HepG2 (cell line): ENCODE data around the gene CMTM1. TPM values are rescaled to one million over a fixed set of nuclear protein-coding genes. Genes with fewer than 3 reads are reported as not detected.

Experiments
- ATF4 ChIP-seq, 2 experiments: fragments of 450-650 bp in 1 of 2; sonication (generic) in 1 of 2; formaldehyde crosslinking; IDR thresholded peaks; 2 replicates each; pipeline versions ENCODE4 v1.5.0 to v1.8.0; 2020 to 2022; ENCODE audit warnings: mild to moderate bottlenecking in 1 of 2, missing genetic modification reagents in 1 of 2
- BATF2 ChIP-seq: sonication (generic); formaldehyde crosslinking; IDR thresholded peaks from 2 replicates; pipeline ENCODE4 v1.8.0; 2022; ENCODE audit warnings: mild to moderate bottlenecking, missing genetic modification reagents, moderate library complexity
- CREB1 ChIP-seq, 2 experiments: fragments of 450-650 bp in 1 of 2; IDR thresholded peaks; 2 replicates each; pipeline ENCODE4 v1.6.1; 2016 to 2017; ENCODE audit warnings: control low read depth in 1 of 2, mild to moderate bottlenecking in 1 of 2, missing compliant biosample characterization in 1 of 2, missing genetic modification characterization in 1 of 2
- EED ChIP-seq: sonication (generic); formaldehyde crosslinking; IDR thresholded peaks from 2 replicates; pipeline ENCODE4 v1.5.0; 2020; ENCODE audit warnings: mild to moderate bottlenecking, missing genetic modification reagents
- ELF3 ChIP-seq: IDR thresholded peaks from 2 replicates; pipeline ENCODE4 v1.6.1; 2016; ENCODE audit warnings: missing genetic modification reagents, missing compliant biosample characterization
- HDAC2 ChIP-seq: sonication (generic); formaldehyde crosslinking; IDR thresholded peaks from 2 replicates; pipeline ENCODE4 v1.4.0; 2020; ENCODE audit warnings: missing genetic modification reagents
- IRF2 ChIP-seq: IDR thresholded peaks from 2 replicates; pipeline ENCODE4 v1.6.1; 2018; ENCODE audit warnings: missing genetic modification reagents, missing compliant biosample characterization
- IRF9 ChIP-seq: sonication (generic); formaldehyde crosslinking; IDR thresholded peaks from 2 replicates; pipeline ENCODE4 v1.8.0; 2022; ENCODE audit warnings: missing genetic modification reagents, mild to moderate bottlenecking, borderline replicate concordance
- JDP2 ChIP-seq: sonication (generic); formaldehyde crosslinking; IDR thresholded peaks from 2 replicates; pipeline ENCODE4 v1.8.1; 2022; ENCODE audit warnings: missing genetic modification reagents, borderline replicate concordance
- MEIS1 ChIP-seq: sonication (generic); formaldehyde crosslinking; IDR thresholded peaks from 2 replicates; pipeline ENCODE4 v1.9.0; 2021; ENCODE audit warnings: mild to moderate bottlenecking, missing genetic modification reagents, moderate library complexity, borderline replicate concordance
- MIER3 ChIP-seq: IDR thresholded peaks from 2 replicates; pipeline ENCODE4 v1.6.1; 2016; ENCODE audit warnings: missing compliant biosample characterization, borderline replicate concordance
- NFKBIZ ChIP-seq: IDR thresholded peaks from 2 replicates; pipeline ENCODE4 v1.6.1; 2018; ENCODE audit warnings: missing genetic modification reagents, missing compliant biosample characterization
- NRL ChIP-seq: sonication (generic); formaldehyde crosslinking; IDR thresholded peaks from 2 replicates; pipeline ENCODE4 v1.5.0; 2020; ENCODE audit warnings: missing genetic modification reagents, mild to moderate bottlenecking, moderate library complexity, borderline replicate concordance
- PPARG ChIP-seq: conservative IDR thresholded peaks from 2 replicates; pipeline ENCODE4 v1.6.1; 2016; ENCODE audit warnings: missing biosample characterization, missing genetic modification reagents
- RAD51 ChIP-seq: fragments of 450-650 bp; IDR thresholded peaks from 2 replicates; pipeline ENCODE4 v1.6.1; 2016; ENCODE audit warnings: borderline replicate concordance
- RCOR2 ChIP-seq: IDR thresholded peaks from 2 replicates; pipeline ENCODE4 v1.6.1; 2016; ENCODE audit warnings: missing biosample characterization, missing genetic modification reagents
- SOX6 ChIP-seq, 2 experiments: fragments of 450-650 bp in 1 of 2; sonication (generic) in 1 of 2; formaldehyde crosslinking in 1 of 2; IDR thresholded peaks; 2 replicates each; pipeline versions ENCODE4 v1.4.0 to v1.6.1; 2017 to 2020; ENCODE audit warnings: antibody characterized with exemption in 1 of 2, mild to moderate bottlenecking in 1 of 2, missing genetic modification reagents in 1 of 2
- TAF15 ChIP-seq: fragments of 200-400 bp; formaldehyde crosslinking; IDR thresholded peaks from one replicate; pipeline ENCODE4 v1.6.1; 2018; ENCODE audit warnings: mild to moderate bottlenecking, low read depth, low read length; ENCODE audit not compliant: poor library complexity, severe bottlenecking
- TFDP1 ChIP-seq: IDR thresholded peaks from 2 replicates; pipeline ENCODE4 v1.6.1; 2016; ENCODE audit warnings: missing compliant biosample characterization, missing genetic modification reagents, borderline replicate concordance
- XBP1 ChIP-seq: sonication (generic); formaldehyde crosslinking; IDR thresholded peaks from 2 replicates; pipeline ENCODE4 v1.5.0; 2020; ENCODE audit warnings: missing genetic modification reagents
- ZMYM4 ChIP-seq: sonication (generic); formaldehyde crosslinking; IDR thresholded peaks from 2 replicates; pipeline ENCODE4 v1.8.1; 2023; ENCODE audit warnings: mild to moderate bottlenecking, missing genetic modification reagents
- ZNF230 ChIP-seq: sonication (generic); formaldehyde crosslinking; IDR thresholded peaks from 2 replicates; pipeline ENCODE4 v1.4.0; 2020; ENCODE audit warnings: mild to moderate bottlenecking, missing genetic modification reagents
- ZNF564 ChIP-seq: sonication (generic); formaldehyde crosslinking; IDR thresholded peaks from 2 replicates; pipeline ENCODE4 v1.8.1; 2023; ENCODE audit warnings: mild to moderate bottlenecking, missing genetic modification reagents
- ZNF792 ChIP-seq: IDR thresholded peaks from 2 replicates; pipeline ENCODE4 v1.6.1; 2016
- ZNF891 ChIP-seq: sonication (generic); formaldehyde crosslinking; IDR thresholded peaks from 2 replicates; pipeline ENCODE4 v1.5.0; 2020; ENCODE audit warnings: mild to moderate bottlenecking, missing genetic modification reagents
- ZSCAN20 ChIP-seq: sonication (generic); formaldehyde crosslinking; IDR thresholded peaks from 2 replicates; pipeline ENCODE4 v1.4.0; 2020; ENCODE audit warnings: missing genetic modification reagents, mild to moderate bottlenecking, borderline replicate concordance
- polyA plus RNA-seq, 8 experiments: library from polyadenylated mRNA; depleted of rRNA in 3 of 8; stranded (reverse) in 7 of 8; unstranded in 1 of 8; fragments of >200 nt; fragmentation: Illumina TruSeq in 4 of 8; extraction: Trizol in 4 of 8; gene quantifications; 2 replicates each; pipeline versions ENCODE4 v1.2.1 to v1.2.3, GENCODE V29; 2011 to 2016; ENCODE audit warnings: low read depth in 4 of 8, missing spikeins in 1 of 8, mixed read lengths in 1 of 8; ENCODE audit not compliant: insufficient read depth in 1 of 8
- total RNA-seq, 5 experiments: library from RNA; depleted of rRNA; stranded (reverse); fragments of >200 nt; fragmentation: Illumina TruSeq; extraction: Trizol; gene quantifications; 2 replicates each; pipeline ENCODE4 v1.2.3, GENCODE V29; 2016; ENCODE audit warnings: low read depth in 1 of 5

The CMTM1 gene
- total and polyA plus RNA-seq, 2 of the 13 experiments (the other 11 are each of a cell fraction or from before 2014, with no cell fraction given): 1.7 to 2.9 TPM

GRCh38 chr16:66549284-66550131, 16.7 kb upstream of the CMTM1 start, which contains the start of gene TK2 (continued):
- TF ChIP-seq PPARG (CRISPR knock-in tag): 0 out of 2 replicates have a peak, but pooled peaks have one; percentile 2
- no peak for TF ChIP-seq EED (CRISPR knock-in tag)
- TF ChIP-seq ZNF564 (CRISPR knock-in tag): peak; percentile 68; the same call in 1 of the 2 replicates
- peak; percentile 62; the same call in 1 of the 2 replicates for TF ChIP-seq NRL (CRISPR knock-in tag)
- peak; percentile 92 for TF ChIP-seq TAF15
- TF ChIP-seq JDP2 (CRISPR knock-in tag): no peak; the same call in 1 of the 2 replicates
- TF ChIP-seq SOX6 (IDR thresholded peaks at IDR 0.05): no peak
- TF ChIP-seq SOX6 (CRISPR knock-in tag; IDR thresholded peaks at IDR 0.05): no peak; the same call in 1 of the 2 replicates
- TF ChIP-seq HDAC2 (CRISPR knock-in tag): peak; percentile 44
- peak; percentile 76; the same call in 1 of the 2 replicates for TF ChIP-seq TFDP1
- TF ChIP-seq ZNF792 (CRISPR knock-in tag): peak; percentile 80
- TF ChIP-seq ELF3 (CRISPR knock-in tag): peak; percentile 75
- TF ChIP-seq ZSCAN20 (CRISPR knock-in tag): peak; percentile 93; the same call in 1 of the 2 replicates
- no peak for TF ChIP-seq RAD51
- no peak; the same call in 1 of the 2 replicates for TF ChIP-seq IRF2 (CRISPR knock-in tag)
- peak; percentile 35; the same call in 1 of the 2 replicates for TF ChIP-seq BATF2 (CRISPR knock-in tag)
- TF ChIP-seq XBP1 (CRISPR knock-in tag): peak; percentile 50; the same call in 1 of the 2 replicates
- 0 out of 2 replicates have a peak, but pooled peaks have one; percentile 17 for TF ChIP-seq NFKBIZ (CRISPR knock-in tag)
- TF ChIP-seq RCOR2 (CRISPR knock-in tag): no peak
- TF ChIP-seq ZNF891: no peak; the same call in 1 of the 2 replicates
- TF ChIP-seq ZNF230 (CRISPR knock-in tag): peak; percentile 74
- peak in 1 of 2 experiments; percentile 17; a peak in 1 of 4 replicates for TF ChIP-seq ATF4 (CRISPR knock-in tag; IDR thresholded peaks at IDR 0.05)
- no peak; the same call in 1 of the 2 replicates for TF ChIP-seq MIER3
- TF ChIP-seq MEIS1 (CRISPR knock-in tag): no peak; the same call in 1 of the 2 replicates
- TF ChIP-seq ZMYM4: peak; percentile 83; the same call in 1 of the 2 replicates
- TF ChIP-seq CREB1 (IDR thresholded peaks at IDR 0.05): no peak
- TF ChIP-seq CREB1 (CRISPR knock-in tag; IDR thresholded peaks at IDR 0.05): no peak
- TF ChIP-seq IRF9 (CRISPR knock-in tag): peak; percentile 68; the same call in 1 of the 2 replicates
